Measurements from ENCODE around the gene LIN7A.

The LIN7A gene, protein sequence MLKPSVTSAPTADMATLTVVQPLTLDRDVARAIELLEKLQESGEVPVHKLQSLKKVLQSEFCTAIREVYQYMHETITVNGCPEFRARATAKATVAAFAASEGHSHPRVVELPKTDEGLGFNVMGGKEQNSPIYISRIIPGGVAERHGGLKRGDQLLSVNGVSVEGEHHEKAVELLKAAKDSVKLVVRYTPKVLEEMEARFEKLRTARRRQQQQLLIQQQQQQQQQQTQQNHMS

DNA sequence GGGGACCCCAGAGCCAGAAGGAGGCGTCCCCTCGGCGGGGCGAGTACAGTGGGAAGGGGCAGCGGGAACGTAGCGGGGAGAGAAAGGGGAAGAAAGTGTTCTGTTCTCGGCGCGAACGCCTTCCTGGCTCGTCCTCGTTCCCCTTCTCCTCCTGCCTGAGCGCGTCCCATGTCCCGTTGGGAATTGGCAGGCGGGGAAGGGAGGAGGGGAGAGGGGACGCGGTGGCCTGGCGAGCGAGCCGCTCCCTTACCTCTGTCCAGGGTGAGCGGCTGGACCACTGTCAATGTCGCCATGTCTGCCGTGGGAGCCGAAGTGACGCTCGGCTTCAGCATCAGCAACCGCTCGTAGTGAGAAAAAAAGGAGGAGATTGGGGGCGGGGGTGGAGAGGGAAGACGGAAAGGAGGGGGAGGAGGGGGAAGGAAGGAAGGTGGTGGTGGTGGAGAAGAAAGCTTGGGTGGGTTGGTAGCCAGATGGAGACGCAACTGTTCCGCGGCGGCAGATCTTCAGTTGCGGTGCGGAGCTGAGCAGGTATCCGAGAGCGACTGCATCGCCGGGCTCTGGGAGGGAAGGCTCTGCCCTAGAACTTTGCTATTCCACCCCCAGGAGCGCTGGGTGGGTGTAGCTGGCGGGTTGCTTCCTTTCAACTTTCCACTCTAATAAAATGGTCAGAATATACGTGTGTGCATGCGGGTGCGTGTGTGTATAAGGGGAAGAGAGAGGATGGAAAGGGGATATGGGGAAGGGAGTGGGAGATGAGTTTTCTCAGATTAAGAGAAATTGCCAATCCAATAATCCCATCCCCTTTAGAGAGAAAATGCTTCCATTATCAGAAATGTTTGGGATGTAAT is at the start of gene LIN7A:
LIN7A (minus strand) TSS at position 544 of the 848 bp plus-strand sequence; CDS start at position 332, 212 bp downstream.
- DNase-seq (ENCODE audit: low read depth in 2 of 2): no peak

DNA sequence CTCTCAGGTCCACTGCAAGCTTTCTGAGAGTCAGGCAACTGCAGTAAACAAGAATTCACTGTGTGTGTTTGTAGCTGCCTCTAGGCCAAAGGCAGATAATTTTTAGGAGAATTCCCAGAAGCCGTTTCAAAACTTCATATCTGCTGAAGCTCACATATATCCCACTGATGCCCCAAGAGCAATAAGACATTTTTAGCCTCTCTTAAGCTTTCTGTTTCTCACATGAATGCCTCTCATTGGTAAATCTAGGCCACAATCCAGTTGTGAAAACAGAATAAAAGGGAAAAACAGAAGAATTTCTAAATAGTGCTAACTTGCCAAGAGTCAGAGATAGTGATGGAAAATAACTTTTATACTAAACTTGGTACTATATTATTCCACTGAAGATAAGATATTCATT is 48.5 kb upstream of the LIN7A start:
- no peak for DNase-seq (ENCODE audit: low read depth in 2 of 2)

DNA sequence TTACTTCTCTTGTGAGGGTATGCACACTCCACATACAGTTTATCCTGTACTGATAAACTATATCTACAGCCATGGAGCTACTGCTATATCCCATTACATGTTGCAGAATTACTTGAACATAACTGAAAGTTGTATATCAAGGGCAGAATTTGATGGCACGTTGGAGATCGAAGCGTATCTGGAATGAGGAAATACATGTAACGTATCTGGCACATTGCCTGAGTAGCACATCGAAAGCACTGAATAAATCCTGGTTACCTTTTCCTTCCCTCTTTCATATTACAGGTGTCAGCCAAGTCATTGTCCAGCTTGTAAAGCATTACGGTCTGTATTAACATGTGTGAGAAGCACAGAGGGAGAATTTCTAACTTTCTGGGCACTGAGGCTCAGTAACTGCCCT is 42.1 kb upstream of the LIN7A start:
- no peak for DNase-seq (ENCODE audit: low read depth in 2 of 2)

DNA sequence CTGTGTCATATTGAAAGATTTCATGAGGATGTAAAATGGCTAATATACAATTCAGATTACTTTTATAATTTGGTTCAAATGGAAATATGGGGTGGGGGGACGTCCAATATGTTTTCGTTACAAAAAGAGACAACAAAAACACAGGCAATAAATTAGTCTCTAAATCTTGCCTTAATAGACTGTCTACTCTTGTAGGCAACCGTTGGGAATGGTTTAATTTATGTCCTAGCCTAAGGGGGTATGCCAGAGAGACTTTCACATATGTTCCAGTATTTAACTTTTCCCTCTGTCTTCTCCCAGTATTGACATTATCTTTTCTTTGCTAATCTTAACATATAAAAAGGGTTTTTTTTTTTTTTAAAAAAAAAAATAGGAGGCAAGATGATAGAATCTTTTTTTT is 41.5 kb upstream of the LIN7A start:
- DNase-seq (ENCODE audit: low read depth in 2 of 2): no peak

DNA sequence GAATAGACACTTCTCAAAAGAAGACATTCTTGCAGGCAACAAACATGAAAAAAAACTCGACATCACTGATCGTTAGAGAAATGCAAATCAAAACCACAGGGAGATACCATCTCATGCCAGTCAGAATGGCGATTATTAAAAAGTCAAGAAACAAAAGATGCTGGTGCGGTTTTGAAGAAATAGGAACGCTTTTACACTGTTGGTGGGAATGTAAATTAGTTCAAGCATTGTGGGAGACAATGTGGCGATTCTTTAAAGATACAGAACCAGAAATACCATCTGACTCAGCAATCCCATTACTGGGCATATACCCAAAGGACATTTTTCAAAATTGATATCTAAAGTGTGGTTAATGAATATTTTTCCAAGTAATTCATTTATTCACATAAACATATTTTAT is 39.6 kb upstream of the LIN7A start:
- no peak for DNase-seq (ENCODE audit: low read depth in 2 of 2)

DNA sequence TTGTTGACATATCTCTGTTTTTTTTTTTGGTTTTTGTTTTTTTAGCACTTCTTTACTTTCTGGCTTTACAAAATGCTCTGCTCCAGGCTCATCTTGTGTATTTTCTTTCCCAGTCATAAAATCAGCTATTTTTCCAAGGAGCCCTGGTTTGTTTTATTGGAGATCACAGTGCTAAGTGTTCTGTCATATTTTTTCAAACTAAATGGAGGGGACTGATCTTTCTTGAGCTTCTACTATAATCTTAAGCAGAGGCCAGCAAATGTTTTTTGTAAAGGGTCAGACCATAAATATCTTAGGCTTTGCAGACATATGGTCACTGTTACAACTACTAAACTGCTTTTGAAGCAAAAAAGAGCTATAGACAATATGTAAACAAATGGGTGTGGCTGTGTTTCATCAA is 30.6 kb upstream of the LIN7A start:
- no peak for DNase-seq (ENCODE audit: low read depth in 2 of 2)

DNA sequence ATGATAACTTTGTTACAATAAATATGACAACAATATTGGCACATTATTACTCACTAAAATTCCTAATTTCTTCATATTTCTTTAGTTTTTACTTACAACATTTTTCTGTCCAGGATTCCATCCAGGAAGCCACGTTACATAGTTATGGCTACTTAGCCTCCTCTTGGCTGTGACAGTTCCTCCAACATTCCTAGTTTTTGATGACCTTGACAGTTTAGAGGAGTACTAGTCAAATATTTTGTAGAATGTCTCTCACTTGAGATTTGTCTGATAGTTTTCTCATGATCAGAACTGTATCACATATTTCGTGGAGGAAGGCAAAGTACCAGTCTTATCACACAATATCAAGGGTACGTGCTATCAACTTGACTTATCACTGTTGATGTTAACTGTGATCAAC is 29.8 kb upstream of the LIN7A start:
- no peak for DNase-seq (ENCODE audit: low read depth in 2 of 2)

DNA sequence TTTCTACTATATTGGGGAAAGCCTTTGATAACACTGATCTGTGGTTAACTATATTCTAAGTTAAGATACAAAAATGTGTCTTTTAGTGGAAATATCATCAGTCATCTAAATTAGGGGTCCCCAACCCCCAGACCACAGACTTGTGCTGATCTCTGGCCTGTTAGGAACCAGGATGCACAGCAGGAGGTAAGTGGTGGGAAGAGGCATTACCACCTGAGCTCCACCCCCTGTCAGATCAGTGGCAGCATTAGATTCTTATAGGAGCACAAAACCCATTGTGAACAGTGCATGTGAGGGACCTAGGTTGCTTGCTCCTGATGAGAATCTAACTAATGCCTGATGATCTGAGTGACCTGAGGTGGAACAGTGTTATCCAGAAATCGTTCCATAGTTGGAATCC is 28.3 kb upstream of the LIN7A start:
- DNase-seq (ENCODE audit: low read depth in 2 of 2): no peak

DNA sequence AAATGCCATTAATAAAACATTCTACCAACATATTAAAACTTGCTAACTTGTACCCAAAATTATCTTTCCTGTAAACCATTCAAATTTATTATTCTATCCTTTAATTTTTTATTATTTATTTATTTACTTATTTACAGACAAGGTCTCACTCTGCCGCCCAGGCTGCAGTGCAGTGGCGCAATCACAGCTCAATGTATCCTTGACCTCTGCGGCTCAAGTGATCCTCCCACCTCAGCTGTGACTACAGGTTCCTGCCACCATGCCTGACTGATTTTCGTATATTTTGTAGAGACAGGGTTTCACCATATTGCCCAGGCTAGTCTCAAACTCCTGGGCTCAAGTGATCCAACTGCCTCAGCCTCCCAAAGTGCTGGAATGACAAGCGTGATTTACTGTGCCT is 20.4 kb upstream of the LIN7A start:
- no peak for DNase-seq (ENCODE audit: low read depth in 2 of 2)

DNA sequence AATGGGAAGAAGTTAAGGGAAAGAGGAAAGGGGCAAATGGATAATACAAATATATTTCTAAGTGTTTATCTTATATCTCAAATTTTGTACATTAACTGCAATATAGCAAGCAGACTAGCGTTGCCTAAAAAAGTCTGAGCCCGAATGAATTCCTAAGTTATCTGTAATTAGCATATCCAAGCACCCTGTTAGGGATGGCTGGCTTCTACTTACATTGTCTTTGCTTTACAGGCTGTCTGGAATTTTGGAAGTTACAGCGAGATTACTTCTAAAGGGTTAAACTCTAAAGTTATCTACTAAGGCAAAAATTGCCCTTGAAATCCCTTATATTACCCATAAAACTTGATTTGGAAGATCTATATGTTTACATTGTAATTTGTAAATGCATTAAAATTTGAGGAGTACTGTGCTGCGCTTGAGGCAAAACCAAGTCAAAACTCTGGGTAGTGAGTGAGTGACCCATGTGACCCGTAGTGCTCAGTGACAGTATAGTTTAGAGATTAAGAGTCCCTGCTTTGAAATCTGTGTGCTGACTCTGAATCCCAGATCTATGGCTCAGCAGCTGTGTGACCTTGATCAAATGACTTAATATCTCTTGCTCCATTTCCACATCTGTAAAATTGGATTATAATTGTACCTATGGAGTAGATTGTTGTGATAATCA is 17.3 kb upstream of the LIN7A start:
- DNase-seq (ENCODE audit: low read depth in 2 of 2): no peak

DNA sequence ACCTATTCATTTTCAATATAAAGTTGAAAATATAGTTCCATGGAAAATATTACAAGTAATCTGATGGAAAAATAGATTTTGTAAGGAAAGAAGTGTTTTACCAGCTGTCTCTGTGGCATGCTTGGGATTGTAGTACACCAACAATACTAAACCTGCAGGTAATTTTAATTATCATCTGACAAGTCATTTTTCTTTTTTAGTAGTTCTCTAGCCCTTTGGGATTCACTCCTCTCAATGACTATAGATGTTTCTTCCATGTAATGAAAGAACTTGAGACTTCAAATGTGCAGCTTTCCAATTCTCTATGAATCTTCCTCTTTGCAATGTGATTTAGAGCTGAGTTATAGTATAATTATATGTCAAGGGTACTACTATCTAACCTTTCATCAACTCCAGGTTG is 14.7 kb upstream of the LIN7A start:
- no peak for DNase-seq (ENCODE audit: low read depth in 2 of 2)

DNA sequence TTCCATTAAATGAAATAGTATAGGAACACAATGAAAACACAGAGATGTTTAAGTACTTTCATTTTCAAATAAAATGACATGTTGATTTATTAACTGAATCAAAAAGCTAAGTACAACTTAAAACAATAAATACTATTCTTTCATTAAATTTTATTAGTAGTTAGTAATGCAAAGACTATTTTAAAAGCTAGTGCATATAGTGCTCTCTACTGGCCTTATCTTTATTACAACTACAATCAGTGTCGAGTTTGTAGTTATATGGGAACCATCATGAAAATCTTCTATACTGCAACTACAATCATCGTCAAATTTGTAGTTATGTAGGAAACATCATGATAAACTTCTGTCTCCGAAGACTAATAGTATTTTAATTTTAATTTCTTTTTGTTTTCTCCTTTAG is 8.9 kb upstream of the LIN7A start:
- DNase-seq (ENCODE audit: low read depth in 2 of 2): no peak

DNA sequence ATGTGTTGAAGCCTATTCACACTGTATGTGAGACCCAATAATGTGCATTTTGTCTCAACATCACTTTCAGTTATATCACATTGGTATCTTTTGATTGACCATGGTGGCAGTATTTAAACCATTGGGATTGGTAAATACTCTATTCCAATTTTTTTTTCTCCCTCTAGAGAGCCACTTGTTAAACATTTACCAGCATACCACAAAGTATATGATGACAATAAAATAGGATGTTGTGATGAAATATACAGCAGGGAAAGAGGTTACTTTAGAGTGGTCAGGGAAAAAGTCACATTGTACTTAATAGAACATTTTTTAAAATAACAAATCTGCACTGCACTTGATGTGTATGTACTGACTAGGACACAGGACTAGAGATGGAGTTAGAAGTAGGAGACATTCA is 5.6 kb upstream of the LIN7A start:
- DNase-seq (ENCODE audit: low read depth in 2 of 2): no peak

DNA sequence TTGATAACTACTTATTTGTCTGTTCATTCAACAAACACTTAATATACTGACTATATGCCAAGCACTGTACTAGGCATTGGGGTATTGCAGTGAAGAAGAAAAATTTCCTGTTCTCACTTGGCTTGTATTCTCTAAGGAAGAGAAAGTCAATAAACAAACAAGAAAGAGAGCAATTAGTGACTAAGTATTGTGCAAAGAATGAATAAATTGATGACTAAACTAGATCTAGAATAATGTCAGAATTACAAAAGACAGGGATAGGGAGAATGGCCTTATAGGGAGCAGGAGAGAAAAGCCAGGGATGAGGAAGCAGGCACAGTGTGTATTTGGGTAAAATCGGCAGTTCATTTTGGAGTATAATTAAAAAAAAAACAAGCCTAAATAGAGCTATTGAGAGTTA is 4.2 kb upstream of the LIN7A start:
- DNase-seq (ENCODE audit: low read depth in 2 of 2): no peak

DNA sequence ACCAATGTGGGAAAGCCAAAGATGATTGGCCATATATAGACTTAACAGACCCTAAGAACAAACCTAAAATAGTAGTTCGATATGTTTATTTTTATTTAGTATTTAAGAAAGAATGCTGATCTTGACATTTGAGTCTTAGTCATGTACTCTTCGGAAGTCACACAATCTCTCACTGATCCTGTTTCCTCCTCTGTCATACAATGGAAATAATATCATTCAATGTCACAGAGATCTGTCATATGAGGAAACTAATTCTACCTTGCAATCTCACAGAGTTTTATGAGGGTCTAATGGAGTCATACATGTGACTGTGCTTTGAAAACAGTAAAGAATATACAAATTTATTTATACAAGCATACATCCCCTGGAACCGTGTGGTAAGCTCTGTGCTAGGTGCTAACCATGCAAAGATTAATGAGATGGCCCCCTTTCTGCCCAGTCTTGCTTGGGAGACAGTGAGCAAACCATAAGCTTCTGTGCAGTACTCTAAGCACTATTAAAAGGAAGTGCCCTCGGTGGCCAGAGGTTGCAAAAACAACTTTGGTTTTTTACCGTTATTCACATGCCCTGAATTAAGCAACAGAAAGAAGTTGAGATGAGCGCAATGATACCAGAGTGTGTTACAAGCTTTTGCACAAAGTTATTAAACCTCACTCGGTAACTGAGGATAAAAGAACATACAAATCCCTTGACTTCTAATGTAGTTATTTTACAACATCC is 1.7 kb upstream of the LIN7A start:
- no peak for DNase-seq (ENCODE audit: low read depth in 2 of 2)

DNA sequence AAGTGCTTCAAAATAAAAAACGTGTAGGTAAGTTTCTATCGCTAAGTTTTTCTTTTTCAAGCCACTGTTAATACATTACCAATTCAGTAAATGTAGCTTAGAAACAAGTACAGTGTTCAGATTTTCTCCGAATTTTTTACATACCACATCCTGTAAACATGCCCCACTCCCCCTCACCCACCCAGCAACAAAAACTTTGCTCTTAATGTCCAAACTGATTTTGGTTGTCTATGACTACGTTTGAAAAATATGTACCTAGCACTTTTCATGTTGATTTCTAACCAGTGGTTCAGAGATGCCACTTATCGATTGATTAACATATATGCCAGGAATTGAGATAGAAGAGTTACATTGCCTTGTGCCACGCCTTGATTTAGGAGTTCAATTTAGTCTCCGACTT is 663 bp upstream of the LIN7A start:
- no peak for DNase-seq (ENCODE audit: low read depth in 2 of 2)

DNA sequence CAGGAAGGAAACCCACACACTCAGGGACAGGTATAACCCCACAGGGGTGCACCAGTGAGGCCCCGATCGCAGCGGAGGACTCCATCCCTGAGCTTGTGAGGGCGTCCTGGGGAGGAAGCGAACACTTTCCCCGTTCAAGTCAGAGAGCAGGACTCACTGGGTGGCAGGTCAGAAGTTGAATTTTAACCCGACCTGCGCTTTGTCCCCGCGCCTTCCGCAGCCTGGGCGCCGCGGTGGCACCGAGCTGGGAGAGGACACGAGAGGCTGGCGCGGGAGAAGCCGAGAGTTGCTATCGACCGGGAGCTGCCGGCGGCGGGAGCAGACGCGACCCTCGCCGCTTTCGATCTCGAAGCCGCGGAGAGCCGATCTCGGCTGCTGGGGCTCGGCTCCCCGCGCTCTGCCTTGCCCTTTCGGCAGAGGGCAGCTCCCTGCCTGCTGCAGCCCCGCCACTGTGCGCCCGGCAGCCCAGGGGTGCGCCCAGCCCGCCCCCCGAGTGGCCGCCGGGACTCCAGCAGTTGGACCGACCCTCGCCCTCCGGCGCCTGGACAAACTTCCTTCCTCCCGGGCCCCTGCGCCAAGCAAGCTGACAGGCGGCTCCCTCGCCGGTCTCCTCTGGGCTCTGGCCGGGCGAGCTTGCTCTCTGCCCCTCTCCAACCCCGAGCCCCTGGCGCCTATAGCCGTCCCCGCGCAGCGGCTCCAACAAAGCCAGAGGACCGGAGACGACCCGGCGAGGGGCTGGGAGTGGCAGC is 918 bp downstream of the LIN7A start:
- no peak for DNase-seq (ENCODE audit: low read depth in 2 of 2)

DNA sequence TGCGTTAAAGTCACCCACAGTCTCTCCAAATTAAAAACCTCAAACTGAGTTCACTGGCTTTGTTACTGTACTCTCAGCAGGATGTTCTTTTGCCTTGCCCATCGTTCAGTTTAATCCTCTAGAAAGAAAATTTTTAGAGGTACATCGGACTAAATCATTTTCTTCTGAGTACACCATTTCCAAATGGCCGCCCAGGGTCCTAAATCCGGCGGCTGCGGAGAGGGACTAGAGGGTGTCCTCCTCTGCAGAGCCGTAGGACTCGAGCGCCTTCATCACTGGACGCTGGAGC is 1.4 kb downstream of the LIN7A start:
- no peak for DNase-seq (ENCODE audit: low read depth in 2 of 2)

DNA sequence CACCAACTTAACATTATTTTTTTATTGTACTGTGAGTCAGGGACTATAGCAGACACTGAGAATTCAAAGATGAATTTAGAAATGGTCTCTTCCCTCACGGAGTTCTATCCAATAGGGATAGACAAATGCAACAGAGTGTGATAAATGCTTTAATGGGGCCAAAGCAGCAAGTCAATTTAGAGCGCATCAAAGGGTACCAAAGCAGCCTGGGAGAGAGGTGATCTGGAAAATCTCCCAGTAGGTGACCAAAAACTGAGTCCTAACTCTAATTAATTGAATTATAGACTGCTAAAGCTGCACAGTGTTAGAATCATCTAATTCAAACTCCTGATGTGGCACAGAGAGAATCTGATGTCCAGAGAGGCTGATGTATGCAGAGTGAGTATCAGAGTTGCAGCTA is 2.6 kb downstream of the LIN7A start:
- DNase-seq (ENCODE audit: low read depth in 2 of 2): no peak

DNA sequence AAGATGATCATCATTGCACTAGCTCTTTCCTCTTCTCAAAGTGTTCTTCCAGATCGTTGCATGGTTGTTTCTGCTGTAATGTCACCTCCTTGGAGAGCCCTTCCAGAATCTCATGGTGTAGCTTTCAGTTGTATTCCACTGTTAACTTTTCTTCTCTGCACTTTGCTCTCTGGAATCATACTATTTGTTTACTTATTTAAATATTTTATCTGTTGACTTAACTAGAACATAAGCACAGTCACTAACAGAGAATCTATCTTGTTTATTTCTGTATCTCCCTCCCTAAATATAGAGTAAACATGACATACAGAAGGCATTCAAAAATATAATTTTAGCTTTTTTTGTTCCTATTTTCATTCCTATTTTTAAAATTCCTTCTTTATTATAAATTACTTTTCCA is 11.8 kb downstream of the LIN7A start:
- no peak for DNase-seq (ENCODE audit: low read depth in 2 of 2)

DNA sequence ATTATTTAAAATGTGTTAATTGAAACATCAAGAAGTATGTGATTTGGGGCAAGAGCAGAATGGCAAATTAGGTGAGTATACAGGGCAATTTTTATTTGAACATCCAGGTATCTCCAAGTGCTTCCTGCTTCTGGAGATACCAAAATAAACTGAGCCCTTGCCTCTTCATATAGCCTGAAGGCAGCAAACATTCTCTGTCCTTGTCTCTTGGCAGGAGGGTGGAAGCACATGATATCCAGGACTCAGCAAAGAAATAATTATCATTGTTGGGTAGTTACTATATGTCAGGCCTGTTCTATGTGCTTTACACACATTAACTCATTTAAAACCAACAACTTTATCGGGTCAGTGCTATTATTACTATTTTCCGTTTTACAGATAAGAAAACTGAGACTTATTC is 12.5 kb downstream of the LIN7A start:
- no peak for DNase-seq (ENCODE audit: low read depth in 2 of 2)

DNA sequence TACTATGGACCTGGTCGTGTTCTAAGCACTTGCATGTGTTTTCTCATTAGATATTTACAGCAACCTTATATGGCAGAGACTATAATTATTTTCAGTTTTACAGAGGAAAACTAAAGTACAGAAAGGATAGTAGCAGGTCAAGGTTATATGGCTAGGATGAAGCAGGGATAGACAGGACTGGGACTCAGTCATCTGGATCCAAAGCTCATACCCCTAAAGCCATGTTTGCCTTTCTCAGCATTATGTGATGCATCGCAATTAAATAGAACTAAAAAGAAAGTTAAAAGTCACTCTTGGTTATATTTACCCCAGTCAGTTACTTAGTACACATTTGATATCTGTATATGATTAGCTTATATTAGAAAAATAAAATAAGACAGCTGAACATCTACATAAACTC is 13.3 kb downstream of the LIN7A start:
- no peak for DNase-seq (ENCODE audit: low read depth in 2 of 2)
